GM19351 (cell line): ENCODE measurements around the gene SLC6A4.

ENCODE experiments used
- ATAC-seq: cut with Tn5 transposase; IDR thresholded peaks from one replicate; pipeline ENCODE4 v1.9.1; 2021; ENCODE audit warnings: mild to moderate bottlenecking, moderate library complexity; ENCODE audit not compliant: unreplicated experiment

Gene SLC6A4

GRCh38 chr17:30235386-30236296 is at the start of gene SLC6A4:
Gene SLC6A4 (minus strand): TSS chr17:30235697. CDS start chr17:30221958, 13,739 bp downstream.
- ATAC-seq, result no peak

GRCh38 chr17:30279156-30279555 is 43.7 kb upstream of the SLC6A4 start:
- ATAC-seq, result no peak

GRCh38 chr17:30278032-30278431 is 42.5 kb upstream of the SLC6A4 start:
- ATAC-seq, result no peak

- no peak for ATAC-seq
Measured at GRCh38 chr17:30275911-30276310, 40.4 kb upstream of the SLC6A4 start.

- ATAC-seq, result no peak
Measured at GRCh38 chr17:30274887-30275286, 39.4 kb upstream of the SLC6A4 start.

GRCh38 chr17:30273373-30273772 is 37.9 kb upstream of the SLC6A4 start:
- no peak for ATAC-seq

- no peak for ATAC-seq
Measured at GRCh38 chr17:30271102-30271501, 35.6 kb upstream of the SLC6A4 start.

GRCh38 chr17:30267625-30268024 is 32.1 kb upstream of the SLC6A4 start:
- no peak for ATAC-seq

- ATAC-seq, result no peak
Measured at GRCh38 chr17:30263552-30264333, 28.2 kb upstream of the SLC6A4 start.

- ATAC-seq, result no peak
Measured at GRCh38 chr17:30256756-30257506, 21.4 kb upstream of the SLC6A4 start.

- no peak for ATAC-seq
Measured at GRCh38 chr17:30254150-30254549, 18.7 kb upstream of the SLC6A4 start.

GRCh38 chr17:30253312-30253711 is 17.8 kb upstream of the SLC6A4 start:
- no peak for ATAC-seq

- ATAC-seq, result no peak
Measured at GRCh38 chr17:30251931-30252330, 16.4 kb upstream of the SLC6A4 start.

- ATAC-seq, result no peak
Measured at GRCh38 chr17:30249460-30249859, 14.0 kb upstream of the SLC6A4 start.

- ATAC-seq, result no peak
Measured at GRCh38 chr17:30248786-30249185, 13.3 kb upstream of the SLC6A4 start.

- no peak for ATAC-seq
Measured at GRCh38 chr17:30246460-30246859, 11.0 kb upstream of the SLC6A4 start.

GRCh38 chr17:30244853-30245385 is 9.4 kb upstream of the SLC6A4 start:
- ATAC-seq, result no peak

- no peak for ATAC-seq
Measured at GRCh38 chr17:30243568-30243967, 8.1 kb upstream of the SLC6A4 start.

GRCh38 chr17:30243002-30243401 is 7.5 kb upstream of the SLC6A4 start:
- no peak for ATAC-seq

- no peak for ATAC-seq
Measured at GRCh38 chr17:30241051-30241450, 5.6 kb upstream of the SLC6A4 start.

GRCh38 chr17:30240177-30240576 is 4.7 kb upstream of the SLC6A4 start:
- no peak for ATAC-seq
